ENCODE results near the gene C10orf71.

The C10orf71 gene, protein sequence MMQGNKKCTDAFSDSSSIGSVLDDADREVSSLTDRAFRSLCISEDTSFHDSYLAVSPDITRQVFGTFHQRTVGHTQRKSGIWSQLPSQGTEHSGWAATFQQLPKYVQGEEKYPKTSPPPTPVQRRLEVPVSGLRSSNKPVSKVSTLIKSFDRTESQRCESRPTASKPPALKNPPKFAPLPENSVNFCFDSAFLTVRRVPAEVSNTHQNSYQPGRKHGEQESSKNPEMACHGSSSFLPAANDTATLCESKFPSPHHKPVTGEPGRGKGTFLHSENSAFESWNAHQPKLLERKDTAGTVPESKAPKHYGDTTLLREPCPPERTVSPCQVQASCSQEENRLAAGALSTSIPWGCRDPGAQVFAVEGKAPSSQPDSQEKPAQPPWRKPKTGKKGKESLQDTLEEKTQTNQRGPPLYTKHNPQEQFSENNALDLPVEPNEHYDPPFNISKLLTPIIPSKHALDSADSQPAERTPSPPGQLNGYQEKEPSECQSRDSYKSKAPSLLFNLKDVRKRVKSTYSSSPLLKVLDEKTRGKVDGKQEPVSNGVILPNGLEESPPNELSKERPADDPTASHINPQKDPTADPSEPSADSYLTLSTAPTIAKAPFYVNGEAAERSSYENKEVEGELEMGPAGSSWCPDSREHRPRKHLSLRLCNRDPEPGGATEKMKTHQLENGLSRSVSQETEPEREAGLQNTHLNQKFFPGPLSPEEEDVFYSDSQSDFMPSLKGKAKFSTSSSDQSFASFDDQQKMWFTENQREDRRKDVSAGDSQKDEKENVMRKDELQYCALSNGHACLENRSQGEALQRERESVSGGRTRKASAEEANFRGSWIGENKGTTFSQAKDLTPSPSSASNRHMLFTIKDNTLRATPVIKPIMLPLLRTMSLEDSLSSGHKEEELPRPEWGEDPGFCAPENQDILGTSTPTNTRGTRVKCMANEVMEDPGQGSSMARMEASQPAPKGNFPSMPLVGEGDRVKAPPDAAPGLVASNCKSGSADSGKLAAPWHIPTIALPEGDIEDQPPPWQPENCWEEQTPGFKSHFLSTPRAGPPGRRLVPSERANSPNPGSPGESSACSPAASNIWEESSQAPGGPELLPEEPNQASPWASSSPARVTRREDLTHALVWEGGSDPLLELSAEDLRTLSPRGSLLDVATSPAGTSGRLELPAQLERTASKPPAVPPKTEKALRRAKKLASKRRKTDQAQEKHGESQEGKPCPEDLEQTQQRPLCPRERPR (N-terminal part only)

DNA sequence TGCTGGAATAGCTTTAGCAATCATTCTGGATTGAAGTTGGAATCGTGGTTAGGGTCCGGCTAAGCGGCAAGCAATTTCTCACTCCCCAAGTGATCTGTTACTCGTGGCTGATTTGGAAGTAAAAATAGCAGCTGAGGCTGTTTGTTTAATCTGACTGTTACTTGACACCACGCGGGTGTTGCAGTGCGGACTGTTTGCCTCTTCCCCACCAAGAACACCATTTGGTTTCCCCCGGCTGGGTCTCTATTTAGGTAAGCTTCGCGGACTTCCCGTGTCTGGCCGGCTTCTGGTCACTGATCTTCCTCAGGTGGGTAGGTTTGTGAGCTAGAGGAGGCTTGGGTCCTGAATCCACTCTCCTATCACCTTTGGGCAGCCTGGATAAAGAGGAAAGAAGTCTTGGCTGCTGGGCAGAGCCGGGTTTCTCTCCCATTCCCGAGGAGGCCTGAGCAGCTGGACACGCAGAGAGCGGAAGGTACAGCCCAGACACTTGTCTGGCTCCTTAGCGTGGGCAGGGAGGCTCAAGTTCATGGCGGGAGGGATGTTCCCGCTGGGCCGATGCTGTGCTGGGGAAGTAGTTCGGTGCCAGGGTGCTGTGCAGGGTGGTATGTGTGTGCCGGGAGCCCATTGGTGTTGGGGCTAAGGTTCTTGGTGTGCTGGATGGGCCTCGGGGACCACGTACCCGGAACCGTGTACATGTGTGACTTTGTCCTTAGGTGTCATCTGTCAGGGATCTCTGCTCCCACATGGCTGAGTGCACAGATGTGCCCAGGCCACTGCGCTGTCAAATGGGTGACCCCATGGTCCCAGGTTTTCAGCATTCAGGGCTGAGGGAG, at the start of gene C10orf71:
Gene C10orf71 (plus strand): TSS at position 188 of the 833 bp plus-strand sequence. CDS start 23,376 bp downstream, outside the sequence.
- peaks cover 2% of the 10 kb centered on the region for H3K27me3 ChIP-seq (replicated peaks; ENCODE audit: control insufficient read depth, insufficient read depth, low read length)
- TF ChIP-seq, protein P1, sequence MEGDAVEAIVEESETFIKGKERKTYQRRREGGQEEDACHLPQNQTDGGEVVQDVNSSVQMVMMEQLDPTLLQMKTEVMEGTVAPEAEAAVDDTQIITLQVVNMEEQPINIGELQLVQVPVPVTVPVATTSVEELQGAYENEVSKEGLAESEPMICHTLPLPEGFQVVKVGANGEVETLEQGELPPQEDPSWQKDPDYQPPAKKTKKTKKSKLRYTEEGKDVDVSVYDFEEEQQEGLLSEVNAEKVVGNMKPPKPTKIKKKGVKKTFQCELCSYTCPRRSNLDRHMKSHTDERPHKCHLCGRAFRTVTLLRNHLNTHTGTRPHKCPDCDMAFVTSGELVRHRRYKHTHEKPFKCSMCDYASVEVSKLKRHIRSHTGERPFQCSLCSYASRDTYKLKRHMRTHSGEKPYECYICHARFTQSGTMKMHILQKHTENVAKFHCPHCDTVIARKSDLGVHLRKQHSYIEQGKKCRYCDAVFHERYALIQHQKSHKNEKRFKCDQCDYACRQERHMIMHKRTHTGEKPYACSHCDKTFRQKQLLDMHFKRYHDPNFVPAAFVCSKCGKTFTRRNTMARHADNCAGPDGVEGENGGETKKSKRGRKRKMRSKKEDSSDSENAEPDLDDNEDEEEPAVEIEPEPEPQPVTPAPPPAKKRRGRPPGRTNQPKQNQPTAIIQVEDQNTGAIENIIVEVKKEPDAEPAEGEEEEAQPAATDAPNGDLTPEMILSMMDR (IDR thresholded peaks at IDR 0.05; ENCODE audit: insufficient read depth, low read length, poor library complexity, severe bottlenecking): no peak
- no peak within 1 kb of the TSS for H3K4me3 ChIP-seq (replicated peaks; ENCODE audit: low read depth, low read length)
- H3K36me3 ChIP-seq (ENCODE audit: control insufficient read depth, insufficient read depth, low read length): no peaks in the 10 kb centered on the region
- no peak for DNase-seq (ENCODE audit: extremely low read depth, insufficient read length)

GRCh38 chr10:49252313-49253034, 46.5 kb upstream of the C10orf71 start:
- no peak for DNase-seq (ENCODE audit: extremely low read depth, insufficient read length)
- Histone ChIP-seq H3K4me3 (replicated peaks; ENCODE audit: low read depth, low read length) (no peak overlapping the region), H3K36me3 (ENCODE audit: control insufficient read depth, insufficient read depth, low read length) (no peaks in the 10 kb centered on the region), H3K27me3 (replicated peaks; ENCODE audit: control insufficient read depth, insufficient read depth, low read length) (peaks cover 3% of the 10 kb centered on the region)
- TF ChIP-seq, protein P1 (IDR thresholded peaks at IDR 0.05; ENCODE audit: insufficient read depth, low read length, poor library complexity, severe bottlenecking): no peak

DNA sequence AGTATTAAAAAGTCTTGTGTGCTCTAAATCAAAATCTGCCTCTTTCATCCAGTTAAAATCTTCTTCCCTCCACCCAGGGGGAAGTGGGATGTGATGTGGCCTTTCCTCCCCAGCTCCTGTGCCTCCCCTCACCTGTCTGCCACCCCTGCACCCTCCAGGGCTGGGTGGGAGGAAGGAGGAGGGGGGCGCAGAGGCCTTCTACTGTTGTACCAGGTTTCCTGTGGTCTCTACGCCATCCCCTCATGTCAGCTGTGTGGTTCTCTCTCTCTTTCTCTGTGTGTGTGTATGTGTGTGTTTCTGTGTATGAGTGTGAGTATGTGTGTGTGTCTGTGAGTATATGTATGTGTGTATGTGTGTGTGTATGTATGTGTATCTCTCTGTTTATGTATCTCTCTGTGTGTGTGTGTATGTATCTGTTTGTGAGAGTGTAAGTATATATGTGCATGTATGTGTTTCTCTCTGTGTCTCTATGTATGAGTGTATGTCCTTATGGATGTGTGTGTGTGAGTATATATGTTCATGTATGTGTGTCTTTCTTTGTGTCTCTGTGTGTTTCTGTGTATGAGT, 45.5 kb upstream of the C10orf71 start:
- Histone ChIP-seq H3K27me3 (replicated peaks; ENCODE audit: control insufficient read depth, insufficient read depth, low read length) (peaks cover 3% of the 10 kb centered on the region), H3K4me3 (replicated peaks; ENCODE audit: low read depth, low read length) (no peak overlapping the region), H3K36me3 (ENCODE audit: control insufficient read depth, insufficient read depth, low read length) (no peaks in the 10 kb centered on the region)
- TF ChIP-seq, protein P1 (IDR thresholded peaks at IDR 0.05; ENCODE audit: insufficient read depth, low read length, poor library complexity, severe bottlenecking): no peak
- DNase-seq (ENCODE audit: extremely low read depth, insufficient read length): no peak

DNA sequence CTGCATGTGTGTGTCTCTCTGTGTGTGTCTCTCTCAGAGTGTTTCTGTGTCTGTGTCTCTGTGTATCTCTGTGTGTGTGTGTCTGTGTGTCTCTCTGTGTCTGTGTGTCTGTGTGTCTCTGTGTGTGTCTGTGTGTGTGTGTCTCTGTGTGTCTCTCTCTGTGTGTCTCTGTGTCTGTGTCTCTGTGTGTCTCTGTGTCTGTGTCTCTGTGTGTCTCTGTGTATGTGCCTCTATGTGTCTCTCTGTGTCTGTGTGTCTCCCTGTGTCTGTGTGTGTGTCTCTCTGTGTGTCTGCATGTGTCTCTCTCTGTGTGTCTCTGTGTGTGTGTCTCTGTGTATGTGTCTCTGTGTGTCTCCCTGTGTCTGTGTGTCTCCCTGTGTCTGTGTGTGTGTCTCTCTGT, 44.8 kb upstream of the C10orf71 start:
- Histone ChIP-seq H3K27me3 (replicated peaks; ENCODE audit: control insufficient read depth, insufficient read depth, low read length) (peaks cover 3% of the 10 kb centered on the region), H3K36me3 (ENCODE audit: control insufficient read depth, insufficient read depth, low read length) (no peaks in the 10 kb centered on the region), H3K4me3 (replicated peaks; ENCODE audit: low read depth, low read length) (no peak overlapping the region)
- TF ChIP-seq, protein P1 (IDR thresholded peaks at IDR 0.05; ENCODE audit: insufficient read depth, low read length, poor library complexity, severe bottlenecking): no peak
- no peak for DNase-seq (ENCODE audit: extremely low read depth, insufficient read length)

Data from GM06990 (cell line).